NB4 (cell line): ENCODE data around the gene DIDO1.

Experiments
- DNase-seq: peaks from one replicate; pipeline ENCODE4 v3.0.0; 2010; ENCODE audit warnings: low read depth
- H3K4me3 ChIP-seq: one replicate; pipeline ENCODE4 v1.5.1; 2011; ENCODE audit warnings: mild to moderate bottlenecking, low read depth, low read length, moderate library complexity
- CTCF ChIP-seq: IDR thresholded peaks from one replicate; pipeline ENCODE4 v1.5.1; 2012; ENCODE audit warnings: low read depth, low read length
- MAX ChIP-seq: IDR thresholded peaks from 2 replicates; pipeline ENCODE4 v1.6.1; 2011; ENCODE audit warnings: low read depth, low read length
- MYC ChIP-seq: IDR thresholded peaks from 2 replicates; pipeline ENCODE4 v1.6.1; 2011; ENCODE audit warnings: low read depth, low read length
- POLR2A ChIP-seq: IDR thresholded peaks from 2 replicates; pipeline ENCODE4 v1.6.1; 2011; ENCODE audit warnings: mild to moderate bottlenecking; ENCODE audit not compliant: insufficient read length; ENCODE audit errors: extremely low read depth

DIDO1 gene

GRCh38 chr20:62896526-62896925 lies 29.8 kb downstream of the DIDO1 start:
- H3K4me3 ChIP-seq, result no peak overlapping the region
- TF ChIP-seq MAX (no peak), CTCF (no peak), MYC (no peak), POLR2A (no peak)
- DNase-seq, result no peak

- TF ChIP-seq MYC (no peak), MAX (no peak), POLR2A (no peak), CTCF (no peak)
- H3K4me3 ChIP-seq, result no peak overlapping the region
- no peak for DNase-seq
Measured at GRCh38 chr20:62895539-62895938, 30.8 kb downstream of the DIDO1 start.

GRCh38 chr20:62894261-62894660 lies 32.0 kb downstream of the DIDO1 start:
- no peak for DNase-seq
- TF ChIP-seq MAX (no peak), CTCF (no peak), POLR2A (no peak), MYC (no peak)
- no peak overlapping the region for H3K4me3 ChIP-seq

GRCh38 chr20:62893700-62894099 lies 32.6 kb downstream of the DIDO1 start:
- DNase-seq, result no peak
- TF ChIP-seq CTCF, result peak; percentile 5
- no peak for TF ChIP-seq MAX
- no peak overlapping the region for H3K4me3 ChIP-seq

GRCh38 chr20:62892348-62893304 lies 33.7 kb downstream of the DIDO1 start:
- TF ChIP-seq MYC, result no peak
- TF ChIP-seq CTCF, result no peak
- no peak for TF ChIP-seq MAX
- TF ChIP-seq POLR2A, result no peak
- no peak for DNase-seq
- no peak overlapping the region for H3K4me3 ChIP-seq

GRCh38 chr20:62891111-62891510 lies 35.2 kb downstream of the DIDO1 start:
- no peak for DNase-seq
- H3K4me3 ChIP-seq, result no peak overlapping the region
- no peak for TF ChIP-seq POLR2A
- TF ChIP-seq MAX, result no peak
- no peak for TF ChIP-seq CTCF
- no peak for TF ChIP-seq MYC
